ENCODE results near the gene SNX11. TPM values are rescaled to one million over a fixed set of nuclear protein-coding genes. Genes with fewer than 3 reads are reported as not detected.

The SNX11 gene
- total RNA-seq, 1 donor from 2014 or later: 16.8 TPM

DNA sequence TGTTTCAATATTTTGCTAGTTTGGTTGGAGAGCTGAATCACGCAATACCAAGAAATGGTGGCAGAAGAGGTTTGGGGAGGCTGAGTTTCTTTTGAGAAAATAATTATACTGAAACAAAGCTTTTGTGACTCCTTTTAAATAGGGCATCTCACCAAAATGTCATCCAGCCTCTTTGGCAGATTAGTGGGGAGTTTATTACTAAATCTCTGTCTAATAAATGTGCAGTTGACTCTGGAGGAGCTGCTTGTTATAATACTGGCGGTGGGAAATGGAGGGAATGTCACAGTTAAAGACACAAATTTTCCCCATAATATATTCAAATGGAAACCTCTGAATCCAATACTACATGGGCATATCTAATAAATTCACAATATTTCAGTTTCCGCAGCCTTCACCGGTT lies 44.7 kb downstream of the SNX11 start:
- no peak for DNase-seq (ENCODE audit: low spot score, unreplicated experiment)
- H3K9me3 Mint-ChIP-seq (ENCODE audit: low read depth): no peaks in the 10 kb centered on the region
- peaks cover 20% of the 10 kb centered on the region for H3K4me1 Mint-ChIP-seq (ENCODE audit: low read depth)
- TF ChIP-seq, protein P1, sequence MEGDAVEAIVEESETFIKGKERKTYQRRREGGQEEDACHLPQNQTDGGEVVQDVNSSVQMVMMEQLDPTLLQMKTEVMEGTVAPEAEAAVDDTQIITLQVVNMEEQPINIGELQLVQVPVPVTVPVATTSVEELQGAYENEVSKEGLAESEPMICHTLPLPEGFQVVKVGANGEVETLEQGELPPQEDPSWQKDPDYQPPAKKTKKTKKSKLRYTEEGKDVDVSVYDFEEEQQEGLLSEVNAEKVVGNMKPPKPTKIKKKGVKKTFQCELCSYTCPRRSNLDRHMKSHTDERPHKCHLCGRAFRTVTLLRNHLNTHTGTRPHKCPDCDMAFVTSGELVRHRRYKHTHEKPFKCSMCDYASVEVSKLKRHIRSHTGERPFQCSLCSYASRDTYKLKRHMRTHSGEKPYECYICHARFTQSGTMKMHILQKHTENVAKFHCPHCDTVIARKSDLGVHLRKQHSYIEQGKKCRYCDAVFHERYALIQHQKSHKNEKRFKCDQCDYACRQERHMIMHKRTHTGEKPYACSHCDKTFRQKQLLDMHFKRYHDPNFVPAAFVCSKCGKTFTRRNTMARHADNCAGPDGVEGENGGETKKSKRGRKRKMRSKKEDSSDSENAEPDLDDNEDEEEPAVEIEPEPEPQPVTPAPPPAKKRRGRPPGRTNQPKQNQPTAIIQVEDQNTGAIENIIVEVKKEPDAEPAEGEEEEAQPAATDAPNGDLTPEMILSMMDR (IDR thresholded peaks at IDR 0.05; ENCODE audit: unreplicated experiment): no peak
- no peak overlapping the region for H3K27ac Mint-ChIP-seq
- peaks cover 46% of the 10 kb centered on the region for H3K27me3 Mint-ChIP-seq
- H3K36me3 Mint-ChIP-seq (ENCODE audit: insufficient read depth): no peaks in the 10 kb centered on the region
- H3K4me3 Mint-ChIP-seq (ENCODE audit: low read depth): no peak overlapping the region

DNA sequence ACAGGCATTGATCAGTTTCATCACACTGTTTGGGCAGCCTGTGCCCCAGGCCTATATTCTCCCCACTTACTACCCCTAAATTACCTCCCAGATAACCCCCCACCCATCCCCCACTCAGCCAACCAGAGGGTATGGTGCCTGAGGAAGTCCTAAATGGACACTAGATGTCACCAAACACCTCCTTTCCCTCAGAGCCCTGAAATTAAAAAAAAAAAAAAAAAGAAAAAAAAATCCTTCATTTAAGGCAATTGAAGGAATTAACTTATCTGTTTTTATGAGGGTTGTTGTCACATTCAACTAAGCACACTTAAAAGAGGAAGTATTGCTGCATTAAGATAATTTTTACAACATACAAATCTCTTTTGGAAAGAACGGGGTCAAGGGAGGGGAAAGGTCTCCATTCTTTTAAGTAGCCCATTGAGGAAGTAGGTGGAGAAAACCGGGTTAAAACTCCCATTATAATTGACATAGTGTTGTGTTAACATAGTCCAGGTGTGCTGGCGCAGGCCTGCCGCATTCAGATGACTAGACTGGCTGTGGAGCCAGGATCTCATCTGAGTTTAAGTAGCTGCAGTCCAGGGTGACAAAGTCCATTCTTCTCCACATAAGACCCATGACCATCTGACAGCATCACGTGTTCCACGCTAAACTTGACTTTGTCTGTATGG lies 46.3 kb downstream of the SNX11 start:
- peaks cover 36% of the 10 kb centered on the region for H3K27me3 Mint-ChIP-seq
- H3K9me3 Mint-ChIP-seq (ENCODE audit: low read depth): no peaks in the 10 kb centered on the region
- H3K27ac Mint-ChIP-seq: no peak overlapping the region
- H3K4me1 Mint-ChIP-seq (ENCODE audit: low read depth): peaks cover 14% of the 10 kb centered on the region
- no peaks in the 10 kb centered on the region for H3K36me3 Mint-ChIP-seq (ENCODE audit: insufficient read depth)
- TF ChIP-seq, protein P1 (IDR thresholded peaks at IDR 0.05; ENCODE audit: unreplicated experiment): peak; percentile 64
- peak; percentile 20 for DNase-seq (ENCODE audit: low spot score, unreplicated experiment)
- no peak overlapping the region for H3K4me3 Mint-ChIP-seq (ENCODE audit: low read depth)

DNA sequence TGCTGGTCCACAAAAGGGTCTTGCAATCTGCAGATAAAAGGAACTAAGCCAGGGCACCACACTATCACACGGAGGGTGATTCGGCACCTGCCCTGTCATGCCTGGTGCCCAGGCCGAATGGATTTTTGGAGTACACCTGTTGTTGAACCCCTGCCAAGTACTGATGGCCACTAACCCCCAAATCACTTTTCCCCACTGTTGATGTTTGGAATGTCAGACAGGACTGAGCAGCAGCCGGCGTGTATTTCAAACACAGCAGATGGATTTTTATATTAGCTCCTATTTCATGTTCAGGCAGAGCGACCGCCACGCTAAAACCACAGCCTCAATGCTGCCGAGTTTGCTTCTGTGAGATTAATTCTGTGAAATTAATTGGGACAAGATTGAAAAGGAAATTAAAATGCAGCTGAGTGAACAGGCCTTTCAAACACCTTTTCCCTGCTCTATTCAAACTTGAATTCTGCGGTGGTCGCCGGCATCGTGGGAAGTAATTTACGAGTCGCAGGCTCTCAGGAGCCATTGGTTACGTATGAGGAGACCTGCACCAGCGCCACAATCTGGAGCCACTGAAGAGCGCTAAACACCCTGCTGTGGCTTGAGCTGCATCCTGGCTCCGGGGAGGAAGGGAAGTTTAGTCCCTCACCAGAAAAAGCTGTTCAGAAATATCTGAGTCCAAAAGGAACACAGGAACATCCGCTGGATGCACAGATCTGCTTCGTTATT lies 48.5 kb downstream of the SNX11 start:
- Mint-ChIP-seq H3K9me3 (ENCODE audit: low read depth) (no peaks in the 10 kb centered on the region), H3K4me1 (ENCODE audit: low read depth) (peaks cover 29% of the 10 kb centered on the region), H3K27me3 (peaks cover 26% of the 10 kb centered on the region), H3K4me3 (ENCODE audit: low read depth) (no peak overlapping the region), H3K27ac (peak overlapping the region; percentile 37), H3K36me3 (ENCODE audit: insufficient read depth) (no peaks in the 10 kb centered on the region)
- TF ChIP-seq, protein P1 (IDR thresholded peaks at IDR 0.05; ENCODE audit: unreplicated experiment): no peak
- no peak for DNase-seq (ENCODE audit: low spot score, unreplicated experiment)

DNA sequence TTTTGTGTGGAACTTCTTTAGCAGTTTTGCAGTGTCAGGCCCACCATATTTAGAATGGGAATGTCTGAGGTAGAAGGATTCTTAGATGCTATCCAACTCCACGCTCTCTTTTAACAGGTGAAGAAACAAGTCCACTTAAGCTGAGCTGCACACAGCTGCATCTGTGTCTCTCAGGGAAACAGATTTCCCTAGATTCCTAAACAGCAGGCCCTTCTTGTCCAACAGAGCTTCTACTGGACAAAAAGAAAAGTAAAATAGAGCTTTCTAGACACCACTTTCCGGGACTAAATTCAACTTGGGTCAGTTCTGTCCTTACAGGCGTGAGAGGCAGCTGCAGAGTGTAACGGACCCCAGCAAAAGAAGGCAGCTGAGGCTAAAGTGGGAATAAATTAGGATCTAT lies 51.7 kb downstream of the SNX11 start:
- Mint-ChIP-seq H3K27me3 (peaks cover 11% of the 10 kb centered on the region), H3K36me3 (ENCODE audit: insufficient read depth) (no peaks in the 10 kb centered on the region), H3K27ac (peak overlapping the region; percentile 20), H3K4me3 (ENCODE audit: low read depth) (no peak overlapping the region), H3K9me3 (ENCODE audit: low read depth) (no peaks in the 10 kb centered on the region), H3K4me1 (ENCODE audit: low read depth) (peaks cover 45% of the 10 kb centered on the region)
- TF ChIP-seq, protein P1 (IDR thresholded peaks at IDR 0.05; ENCODE audit: unreplicated experiment): no peak
- no peak for DNase-seq (ENCODE audit: low spot score, unreplicated experiment)

DNA sequence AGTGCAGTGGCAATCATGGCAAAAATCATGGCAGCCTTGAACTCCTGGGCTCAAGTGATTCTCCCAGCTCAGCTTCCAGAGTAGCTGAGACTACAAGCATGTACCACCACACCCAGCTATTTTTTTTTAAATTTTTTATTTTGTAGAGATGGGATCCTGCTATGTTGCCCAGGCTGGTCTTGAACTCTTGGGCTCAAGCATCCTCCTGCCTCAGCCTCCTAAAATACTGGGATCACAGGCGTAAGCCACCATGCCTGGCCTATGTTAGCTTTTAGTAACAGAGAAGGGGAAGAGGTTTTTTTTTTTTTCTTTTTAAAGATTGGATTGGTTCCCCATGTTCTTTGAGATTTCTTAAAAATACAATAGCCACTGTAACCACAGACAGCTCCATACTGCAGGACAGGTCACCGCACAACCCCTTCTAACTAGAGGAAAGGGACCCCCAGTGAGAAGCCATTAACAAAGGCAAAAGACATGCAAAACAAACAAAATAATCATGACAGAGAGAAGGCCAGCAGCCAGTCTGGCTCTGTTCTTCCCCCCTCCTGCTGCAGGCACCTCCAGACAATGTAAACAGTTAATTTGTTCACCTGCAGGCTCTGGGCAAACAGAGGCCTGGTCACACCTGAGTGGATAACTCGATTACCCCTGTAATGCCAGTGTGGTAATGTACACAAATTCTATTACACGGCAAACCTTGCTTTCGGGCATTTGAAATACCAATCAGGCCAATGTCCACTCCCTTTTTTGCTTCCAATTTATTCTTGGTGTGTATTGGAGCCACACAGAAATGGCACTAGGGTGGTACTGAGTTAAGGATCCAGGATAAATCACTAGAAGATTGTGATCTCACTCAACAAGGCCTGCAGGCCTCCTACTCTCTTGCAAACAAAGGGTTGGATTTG lies 52.9 kb downstream of the SNX11 start:
- Mint-ChIP-seq H3K27ac (peak overlapping the region; percentile 69), H3K4me1 (ENCODE audit: low read depth) (peaks cover 49% of the 10 kb centered on the region)

More for the DNA sequence above, 52.9 kb downstream of the SNX11 start:
- peak; percentile 24 for DNase-seq (ENCODE audit: low spot score, unreplicated experiment)
- no peaks in the 10 kb centered on the region for H3K36me3 Mint-ChIP-seq (ENCODE audit: insufficient read depth)
- TF ChIP-seq, protein P1 (IDR thresholded peaks at IDR 0.05; ENCODE audit: unreplicated experiment): no peak
- H3K27me3 Mint-ChIP-seq: peaks cover 11% of the 10 kb centered on the region
- peak overlapping the region; percentile 6 for H3K4me3 Mint-ChIP-seq (ENCODE audit: low read depth)
- H3K9me3 Mint-ChIP-seq (ENCODE audit: low read depth): no peaks in the 10 kb centered on the region

Measured in progenitor cell of endocrine pancreas (in vitro differentiated cells).